ENCODE measurements around the gene EHD4. TPM values are rescaled to one million over a fixed set of nuclear protein-coding genes. Genes with fewer than 3 reads are reported as not detected.

The EHD4 gene
- total and polyA plus RNA-seq, 2 donors (not counting 3 experiments of a cell fraction or from before 2014, with no cell fraction given) = 96.7 to 128 TPM

- intact Hi-C loops (cut with micrococcal nuclease) = no loop called here
- dilution Hi-C loops (cut with MboI; ENCODE audit: extremely low pct_ligation_motif_present, low sequenced_read_pairs) = no loop called here
- Histone ChIP-seq H3K9me3 (replicated peaks; ENCODE audit: control insufficient read depth, insufficient read depth, low read length) (no peaks in the 10 kb centered on the region), H3K9me1 (replicated peaks; ENCODE audit: control insufficient read depth, extremely low read depth, insufficient read depth, low read length) (no peaks in the 10 kb centered on the region), H2AFZ (ENCODE audit: low read depth, low read length) (no peak overlapping the region), H3K27me3 (ENCODE audit: control insufficient read depth in 2 of 2, insufficient read depth in 2 of 2, low read length in 2 of 2) (peaks cover 9% of the 10 kb centered on the region in 2 experiments), H4K20me1 (replicated peaks; ENCODE audit: control insufficient read depth, extremely low read depth, insufficient read depth, low read length) (no peaks in the 10 kb centered on the region), H3K36me3 (ENCODE audit: control insufficient read depth in 2 of 2, extremely low read depth in 1 of 2, insufficient read depth in 2 of 2, low read length in 2 of 2) (no peaks in the 10 kb centered on the region), H3K4me3 (replicated peaks in 1 of 3; ENCODE audit: insufficient read depth in 1 of 3, low read depth in 1 of 3, low read length in 3 of 3) (no peak overlapping the region), H3K27ac (ENCODE audit: insufficient read depth, low read depth, low read length) (no peak overlapping the region), H3K9ac (replicated peaks; ENCODE audit: extremely low read depth, insufficient read depth, low read length) (no peak overlapping the region), H3K4me2 (ENCODE audit: insufficient read depth, low read length) (no peak overlapping the region), H3K79me2 (ENCODE audit: control insufficient read depth, insufficient read depth, low read length) (no peaks in the 10 kb centered on the region), H3K4me1 (ENCODE audit: control insufficient read depth, extremely low read depth, insufficient read depth, low read length) (no peaks in the 10 kb centered on the region)
- TF ChIP-seq JUN (IDR thresholded peaks at IDR 0.05; ENCODE audit: borderline replicate concordance, insufficient read depth, insufficient read length, low read depth) = no peak
- no peak for TF ChIP-seq POLR2AphosphoS5 (IDR thresholded peaks at IDR 0.05; ENCODE audit: insufficient read depth, low read depth, low read length)
- TF ChIP-seq POLR2A (IDR thresholded peaks at IDR 0.05; ENCODE audit: low read depth, low read length) = no peak
- no peak for TF ChIP-seq EZH2 (IDR thresholded peaks at IDR 0.05; ENCODE audit: borderline replicate concordance, low read depth, low read length, severe bottlenecking)
- no peak for TF ChIP-seq MYC (IDR thresholded peaks at IDR 0.05; ENCODE audit: low read depth, low read length)
- TF ChIP-seq GATA2 (IDR thresholded peaks at IDR 0.05; ENCODE audit: insufficient read depth, insufficient read length, low read depth, low read length) = no peak
- no peak for TF ChIP-seq CTCF (IDR thresholded peaks at IDR 0.05; ENCODE audit: extremely low read depth in 1 of 2, insufficient read depth in 1 of 2, low read depth in 1 of 2, low read length in 2 of 2)
- ChIA-PET POLR2A (no interaction called here), CTCF (interaction anchor here (1.0 to 1.5 kb wide), 2 partner anchors 12 to 53 kb away, joined by 3 read pairs; no protein-coding TSS in a partner anchor)
- DNase-seq (ENCODE audit: low read depth, low spot score) = no peak
- BruUV-seq (replicated peaks) = no TSS peak
- FAIRE-seq = no peak
Observed at GRCh38 chr15:42001236-42001635, 28.9 kb upstream of the EHD4 start.
